HCT116 (cell line): ENCODE measurements around the gene WSB2. TPM values are rescaled to one million over a fixed set of nuclear protein-coding genes. Genes with fewer than 3 reads are reported as not detected.

Source experiments
- ATAC-seq: fragments of 200-7000 bp; cut with Tn5 transposase; 2 replicates; pipeline ENCODE4 v1.9.1; 2020; ENCODE audit warnings: mild to moderate bottlenecking, moderate library complexity
- BruUV-seq: library from RNA; stranded (reverse); fragments of 400-500 nt; replicated peaks from 2 replicates; lab custom pipeline; 2021; lab: Mats Ljungman, UMichigan
- CTCF ChIA-PET: fragments of 300-600 bp; sonication (Branson Sonifier 250); formaldehyde crosslinking; loops from one replicate; lab custom pipeline; 2021; ENCODE audit warnings: antibody characterized with exemption; lab: Charles Lee
- POLR2A ChIA-PET: fragments of 300-600, 350-600 bp; sonication (Branson Sonifier 250); formaldehyde crosslinking; loops from one replicate; lab custom pipeline; 2021; ENCODE audit warnings: antibody characterized with exemption; lab: Charles Lee
- RAD21 ChIA-PET, 2 experiments: fragments of 300-600 bp; sonication (Branson Sonifier 250); formaldehyde crosslinking; loops; one replicate each; lab custom pipeline; 2023; ENCODE audit warnings: low total read pairs in 2 of 2; ENCODE audit not compliant: uncharacterized antibody in 2 of 2, unreplicated experiment in 2 of 2, low non-redundant PET in 1 of 2; lab: Charles Lee
- DNase-seq: peaks from one replicate; pipeline ENCODE4 v3.0.0-alpha.2; 2010; ENCODE audit warnings: low read depth, low spot score
- H2AFZ ChIP-seq: fragments of 200-600 bp; shearing (Covaris generic), sonication (generic); 2 replicates; pipeline ENCODE4 v1.6.1; 2017; ENCODE audit warnings: low read depth, mixed run types, mixed read lengths, antibody characterized with exemption, low read length; ENCODE audit not compliant: poor library complexity, severe bottlenecking
- H3K27ac ChIP-seq: 2 replicates; pipeline ENCODE4 v1.5.1; 2012; ENCODE audit warnings: low read depth, low read length
- H3K27me3 ChIP-seq: fragments of 200-600 bp; sonication (generic); 2 replicates; pipeline ENCODE4 v1.6.1; 2016; ENCODE audit warnings: mixed run types, low read length, mixed read lengths; ENCODE audit not compliant: insufficient read depth
- H3K36me3 ChIP-seq, 2 experiments: fragments of 200-500 bp in 1 of 2; fragments of 200-600 bp in 1 of 2; sonication (Bioruptor generic) in 1 of 2; sonication (generic) in 1 of 2; 2 replicates each; pipeline versions ENCODE4 v1.5.1 to v1.6.1; 2014 to 2016; ENCODE audit warnings: low read length in 2 of 2, inconsistent platforms in 1 of 2, mixed read lengths in 1 of 2, mixed run types in 1 of 2; ENCODE audit not compliant: insufficient read depth in 2 of 2, control insufficient read depth in 1 of 2
- H3K4me1 ChIP-seq, 2 experiments: fragments of 200-600 bp in 1 of 2; sonication (generic) in 1 of 2; 2 replicates each; pipeline versions ENCODE4 v1.5.1 to v1.6.1; 2012 to 2017; ENCODE audit warnings: low read length in 2 of 2, inconsistent platforms in 1 of 2, mild to moderate bottlenecking in 1 of 2, mixed read lengths in 1 of 2, mixed run types in 1 of 2, moderate library complexity in 1 of 2; ENCODE audit not compliant: insufficient read depth in 2 of 2, control insufficient read depth in 1 of 2
- H3K4me2 ChIP-seq: fragments of 200-600 bp; sonication (generic); 2 replicates; pipeline ENCODE4 v1.6.1; 2017; ENCODE audit warnings: mixed run types, low read length, mixed read lengths
- H3K4me3 ChIP-seq, 2 experiments: fragments of 200-600 bp in 1 of 2; sonication (generic) in 1 of 2; replicated peaks in 1 of 2; 2 replicates each; pipeline ENCODE4 v1.5.1; 2011 to 2016; ENCODE audit warnings: low read length in 2 of 2, control low read depth in 1 of 2, low read depth in 1 of 2, mild to moderate bottlenecking in 1 of 2, mixed read lengths in 1 of 2, mixed run types in 1 of 2
- H3K79me2 ChIP-seq: fragments of 200-600 bp; sonication (generic); 2 replicates; pipeline ENCODE4 v1.6.1; 2017; ENCODE audit warnings: mild to moderate bottlenecking, mixed run types, low read length, moderate library complexity, mixed read lengths; ENCODE audit not compliant: insufficient read depth
- H3K9ac ChIP-seq: fragments of 200-600 bp; sonication (generic); 2 replicates; pipeline ENCODE4 v1.6.1; 2016; ENCODE audit warnings: low read length, mixed read lengths
- H3K9me2 ChIP-seq: fragments of 200-600 bp; sonication (generic), shearing (Covaris generic); 2 replicates; pipeline ENCODE4 v1.6.1; 2017; ENCODE audit warnings: mixed run types, mild to moderate bottlenecking, moderate library complexity; ENCODE audit not compliant: insufficient read depth
- H3K9me3 ChIP-seq, 2 experiments: fragments of 200-500 bp in 1 of 2; fragments of 200-600 bp in 1 of 2; sonication (Bioruptor generic) in 1 of 2; sonication (generic) in 1 of 2; 2 replicates each; pipeline ENCODE4 v1.6.1; 2014 to 2017; ENCODE audit warnings: low read length in 2 of 2, mixed read lengths in 2 of 2, inconsistent platforms in 1 of 2, low read depth in 1 of 2, mild to moderate bottlenecking in 1 of 2, mixed run types in 1 of 2, moderate library complexity in 1 of 2; ENCODE audit not compliant: control insufficient read depth in 1 of 2, insufficient read depth in 1 of 2
- H4K20me1 ChIP-seq: fragments of 200-600 bp; sonication (generic), shearing (Covaris generic); 2 replicates; pipeline ENCODE4 v1.6.1; 2017; ENCODE audit warnings: mixed run types, mild to moderate bottlenecking, moderate library complexity; ENCODE audit not compliant: insufficient read depth
- CBX3 ChIP-seq: IDR thresholded peaks from 2 replicates; pipeline ENCODE4 v1.6.1; 2012; ENCODE audit warnings: low read depth
- CEBPB ChIP-seq: IDR thresholded peaks from 2 replicates; pipeline ENCODE4 v1.6.1; 2012; ENCODE audit warnings: low read depth
- CTCF ChIP-seq, 3 experiments: fragments of 200-600 bp in 1 of 3; sonication (generic) in 1 of 3; IDR thresholded peaks in 2 of 3; conservative IDR thresholded peaks in 1 of 3; 2 replicates each; pipeline ENCODE4 v1.5.1; 2012 to 2017; ENCODE audit warnings: low read depth in 2 of 3, low read length in 2 of 3, antibody characterized with exemption in 1 of 3, borderline replicate concordance in 1 of 3, control low read depth in 1 of 3, mild to moderate bottlenecking in 1 of 3, mixed read lengths in 1 of 3, mixed run types in 1 of 3, moderate library complexity in 1 of 3; ENCODE audit not compliant: insufficient read depth in 1 of 3
- RAD21 ChIP-seq: IDR thresholded peaks from 2 replicates; pipeline ENCODE4 v1.6.1; 2012; ENCODE audit warnings: low read depth, mild to moderate bottlenecking
- ZNF274 ChIP-seq: fragments of 200-500 bp; sonication (Bioruptor generic); IDR thresholded peaks from 2 replicates; pipeline ENCODE4 v1.6.1; 2014; ENCODE audit warnings: mild to moderate bottlenecking, low read depth, low read length, inconsistent platforms
- intact Hi-C: fragments of 100-400 bp; cut with micrococcal nuclease; formaldehyde crosslinking; loops from 2 replicates; pipeline ENCODE4 v1.10.0; 2022
- total RNA-seq: library from RNA; stranded (reverse); gene quantifications from one replicate; pipeline ENCODE4 v1.2.1, GENCODE V29; 2021; ENCODE audit not compliant: unreplicated experiment

Gene WSB2
- total RNA-seq, 1 experiment from 2014 or later: 97.0 TPM

- RAD21 ChIA-PET: no interaction called here
- peaks cover 10% of the 10 kb centered on the region for H3K79me2 ChIP-seq
- TF ChIP-seq CTCF (IDR thresholded peaks at IDR 0.05 in 2 of 3, conservative IDR thresholded peaks at IDR 0.05 in 1 of 3; ENCODE audit: borderline replicate concordance in 1 of 3, insufficient read depth in 1 of 3, low read depth in 2 of 3, low read length in 2 of 3): peak in 2 of 3 experiments; percentile 30 to 42; a peak in 4 of 6 replicates
- no peak for TF ChIP-seq ZNF274
- TF ChIP-seq RAD21: 0 out of 2 replicates have a peak, but pooled peaks have one; percentile 3
- TF ChIP-seq, all 23 proteins: peak for 2
- no peak; the same call in 1 of the 2 replicates for ATAC-seq
- H3K4me3 ChIP-seq: no peak overlapping the region
- H3K9me3 ChIP-seq: no peaks in the 10 kb centered on the region
- no peak overlapping the region for H3K9ac ChIP-seq
- DNase-seq: no peak
- H2AFZ ChIP-seq: no peak overlapping the region
- no peak overlapping the region for H3K4me2 ChIP-seq
- no peaks in the 10 kb centered on the region for H3K27me3 ChIP-seq
- H3K36me3 ChIP-seq: peaks cover 0 to 5% of the 10 kb centered on the region in 2 experiments; a peak in 1 of 4 replicates
- no peaks in the 10 kb centered on the region for H4K20me1 ChIP-seq
- ChIA-PET POLR2A (no interaction called here), CTCF (interaction anchor here (1.0 to 2.1 kb wide), 3 partner anchors 10 to 190 kb away, joined by 4 to 7 read pairs (median 6); no protein-coding TSS in a partner anchor)
- H3K27ac ChIP-seq: no peak overlapping the region
- peaks cover 21 to 29% of the 10 kb centered on the region in 2 experiments for H3K4me1 ChIP-seq
- intact Hi-C loops: loop anchor here (5.0 kb wide), 1 partner anchor 38 kb away; the partner anchor contains the start of gene VSIG10
- H3K9me2 ChIP-seq: no peaks in the 10 kb centered on the region
- BruUV-seq: no TSS peak
These were observed 3.6 kb upstream of the WSB2 start for GRCh38 chr12:118064608-118065007.

GRCh38 chr12:118063576-118064391 is 2.8 kb upstream of the WSB2 start:
- no TSS peak for BruUV-seq
- Histone ChIP-seq H3K36me3 (peaks cover 0 to 5% of the 10 kb centered on the region in 2 experiments; a peak in 1 of 4 replicates), H2AFZ (no peak overlapping the region), H3K79me2 (peaks cover 18% of the 10 kb centered on the region), H3K4me3 (no peak overlapping the region), H3K27me3 (no peaks in the 10 kb centered on the region), H4K20me1 (no peaks in the 10 kb centered on the region), H3K9me3 (no peaks in the 10 kb centered on the region), H3K4me2 (no peak overlapping the region), H3K9ac (no peak overlapping the region), H3K9me2 (no peaks in the 10 kb centered on the region), H3K27ac (no peak overlapping the region), H3K4me1 (peaks cover 26 to 36% of the 10 kb centered on the region in 2 experiments)
- POLR2A ChIA-PET: interaction anchor here (0.7 kb wide), 1 partner anchor 16 kb away, joined by 3 read pairs; no protein-coding TSS in a partner anchor
- intact Hi-C loops: loop anchor here (5.0 kb wide), 1 partner anchor 39 kb away; the partner anchor contains the start of gene VSIG10
- peak; percentile 46; the same call in 1 of the 2 replicates for TF ChIP-seq CEBPB
- no peak for TF ChIP-seq CBX3
- ATAC-seq (no peak), DNase-seq (no peak)
- RAD21 ChIA-PET: no interaction called here
- CTCF ChIA-PET: interaction anchor here (1.0 to 2.1 kb wide), 4 partner anchors 9 to 189 kb away, joined by 3 to 7 read pairs (median 5); no protein-coding TSS in a partner anchor
